Measurements from ENCODE around the gene CBX1.
"Not testable (repeated sequence)": the region's sequence is repeated elsewhere in the genome, so short reads cannot be mapped to it uniquely, and the experiment has no call there.

The CBX1 gene

GRCh38 chr17:48048384-48049126 is 52.7 kb downstream of the CBX1 start:
- DNase-seq: no peak

DNA sequence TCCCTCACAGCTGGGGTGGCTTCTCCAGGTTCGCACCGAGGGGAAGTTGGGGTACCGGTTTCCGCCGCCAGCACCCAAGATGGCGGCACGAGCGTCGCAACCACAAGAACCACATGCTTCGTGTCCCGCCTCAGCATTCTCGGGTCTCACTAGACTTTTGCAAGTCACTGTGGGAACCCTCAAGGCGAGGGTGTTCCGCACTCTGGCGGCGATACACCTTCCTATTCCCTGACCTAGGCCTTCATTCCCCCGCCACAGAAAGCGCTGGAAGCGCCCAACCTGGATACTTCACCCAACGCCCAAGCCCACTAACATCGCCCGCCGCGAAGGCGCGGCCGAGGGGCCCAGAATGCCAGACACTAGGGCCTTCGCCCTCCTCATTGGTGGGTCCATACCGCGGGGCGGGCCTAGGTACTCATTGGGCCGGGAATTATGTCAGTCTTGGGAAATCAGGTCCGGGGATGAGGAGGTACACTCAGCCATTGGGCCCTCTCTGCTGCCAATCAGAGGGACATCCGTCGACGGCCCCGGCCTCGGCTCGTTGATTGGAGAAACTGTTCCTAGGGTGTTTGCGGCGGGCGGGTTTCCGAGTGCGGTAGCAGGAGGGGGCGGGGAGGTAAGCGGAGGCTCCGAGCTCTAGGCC is 53.4 kb downstream of the CBX1 start, which contains the start of gene NFE2L1:
Gene NFE2L1, plus strand, starts transcription at position 619 of the 643 bp plus-strand sequence. CDS start 2,760 bp downstream, outside the sequence.
- peak; percentile 99 for DNase-seq

DNA sequence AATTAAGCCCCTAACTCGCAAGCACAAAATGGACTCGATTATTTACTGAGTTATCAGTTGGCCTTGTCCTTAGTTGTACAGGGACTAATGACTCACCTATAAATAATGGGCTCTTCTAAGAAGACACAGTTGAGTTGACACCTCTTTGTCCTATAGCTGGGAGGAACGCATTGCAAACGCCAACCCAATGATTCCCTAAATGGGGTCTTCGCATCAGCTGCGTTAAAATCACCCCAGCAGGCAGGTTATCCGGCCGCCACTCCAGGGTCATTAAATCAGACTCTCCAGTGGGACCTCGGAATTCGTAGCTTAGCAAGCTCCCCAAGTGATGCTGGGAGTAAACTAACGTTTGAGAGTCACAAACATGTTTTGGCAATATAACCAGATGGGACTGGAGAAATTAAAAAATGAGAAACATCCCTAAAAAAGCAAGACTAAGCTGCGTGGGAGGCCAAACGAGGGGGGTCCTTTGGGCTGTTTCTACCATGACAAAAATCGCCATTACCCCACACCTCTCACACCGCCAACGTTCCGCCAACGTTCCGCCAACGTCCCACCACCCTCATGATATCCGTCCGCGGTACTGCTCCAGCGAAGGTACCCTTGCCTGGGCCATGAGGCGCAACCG is 54.1 kb downstream of the CBX1 start:
- DNase-seq: no peak

GRCh38 chr17:48046296-48046695 is 55.0 kb downstream of the CBX1 start:
- DNase-seq: no peak

- no peak for DNase-seq
These were observed 55.8 kb downstream of the CBX1 start for GRCh38 chr17:48045316-48046001.

GRCh38 chr17:48044851-48045250 is 56.4 kb downstream of the CBX1 start:
- DNase-seq: no peak

DNA sequence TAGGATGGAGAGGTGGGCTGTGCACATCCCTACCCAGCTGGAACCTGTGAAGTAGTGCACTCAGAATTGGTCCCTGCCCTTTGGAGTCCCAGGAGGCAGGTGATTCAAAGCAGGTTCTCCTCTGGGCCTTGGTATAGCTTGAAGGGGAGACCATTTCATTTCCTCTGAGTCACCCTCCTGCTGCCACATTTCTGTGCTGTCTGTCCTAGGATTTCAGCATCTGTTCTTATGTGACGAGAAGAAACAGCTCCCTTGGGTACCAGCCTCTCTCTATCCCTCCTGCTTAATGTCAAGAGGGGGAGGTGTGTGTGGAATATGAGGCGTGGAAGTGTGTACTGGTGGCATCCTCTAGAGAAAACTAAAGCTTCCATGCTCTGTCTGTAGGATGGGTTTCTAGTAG is 58.1 kb downstream of the CBX1 start:
- DNase-seq: no peak

GRCh38 chr17:48038687-48039086 is 62.6 kb downstream of the CBX1 start:
- no peak for DNase-seq

GRCh38 chr17:48037838-48038323 is 63.4 kb downstream of the CBX1 start:
- DNase-seq: no peak

- no peak for DNase-seq
These were observed 64.0 kb downstream of the CBX1 start, which contains the start of gene COPZ2 for GRCh38 chr17:48037036-48037837. Gene COPZ2 (minus strand): TSS chr17:48037797. CDS start chr17:48037777, 20 bp downstream.

- DNase-seq: no peak
These were observed 64.6 kb downstream of the CBX1 start for GRCh38 chr17:48036693-48037035.

GRCh38 chr17:48034734-48035133 is 66.5 kb downstream of the CBX1 start:
- not testable (repeated sequence) for DNase-seq

- no peak for DNase-seq
These were observed 69.3 kb downstream of the CBX1 start for GRCh38 chr17:48031966-48032365.

DNA sequence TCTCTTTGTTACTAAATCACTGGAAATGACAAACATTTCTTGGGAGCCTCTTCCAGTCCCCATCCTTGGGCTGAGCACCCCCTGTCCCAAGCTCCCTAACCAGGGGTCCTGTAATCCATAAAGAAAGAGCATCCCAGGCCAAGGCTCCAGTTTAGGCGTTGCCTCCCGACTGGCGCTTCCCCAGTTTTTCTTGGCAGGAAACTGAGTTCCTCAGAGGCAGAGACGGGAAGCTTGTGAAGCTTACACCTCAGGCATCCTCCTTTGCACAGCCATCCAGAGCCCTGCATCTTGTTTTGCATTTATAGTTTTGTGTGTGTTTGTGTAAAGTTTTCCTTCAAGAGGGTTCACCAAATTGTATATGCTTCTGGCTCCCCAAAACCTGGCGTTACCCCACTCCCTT is 70.7 kb downstream of the CBX1 start:
- no peak for DNase-seq

DNA sequence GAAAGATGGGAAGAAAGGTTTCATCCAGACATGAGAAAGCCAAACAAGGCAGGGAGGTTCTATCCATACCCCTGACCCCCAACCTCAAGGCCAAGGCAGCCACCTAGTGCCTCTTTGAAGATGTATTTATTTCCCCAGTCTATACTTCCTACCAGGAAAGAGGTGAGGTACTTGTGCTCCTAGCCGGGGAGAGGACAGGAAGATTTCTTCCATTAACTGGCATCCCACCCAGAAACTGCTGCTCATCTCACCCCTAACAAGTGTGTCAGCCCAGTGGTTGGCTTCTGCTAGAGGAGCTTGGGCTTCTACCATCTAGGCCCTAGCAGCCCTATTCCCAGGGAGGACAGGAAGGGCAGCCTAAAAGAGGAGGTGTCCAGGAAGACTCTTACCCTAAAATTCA is 72.5 kb downstream of the CBX1 start:
- DNase-seq: no peak

DNA sequence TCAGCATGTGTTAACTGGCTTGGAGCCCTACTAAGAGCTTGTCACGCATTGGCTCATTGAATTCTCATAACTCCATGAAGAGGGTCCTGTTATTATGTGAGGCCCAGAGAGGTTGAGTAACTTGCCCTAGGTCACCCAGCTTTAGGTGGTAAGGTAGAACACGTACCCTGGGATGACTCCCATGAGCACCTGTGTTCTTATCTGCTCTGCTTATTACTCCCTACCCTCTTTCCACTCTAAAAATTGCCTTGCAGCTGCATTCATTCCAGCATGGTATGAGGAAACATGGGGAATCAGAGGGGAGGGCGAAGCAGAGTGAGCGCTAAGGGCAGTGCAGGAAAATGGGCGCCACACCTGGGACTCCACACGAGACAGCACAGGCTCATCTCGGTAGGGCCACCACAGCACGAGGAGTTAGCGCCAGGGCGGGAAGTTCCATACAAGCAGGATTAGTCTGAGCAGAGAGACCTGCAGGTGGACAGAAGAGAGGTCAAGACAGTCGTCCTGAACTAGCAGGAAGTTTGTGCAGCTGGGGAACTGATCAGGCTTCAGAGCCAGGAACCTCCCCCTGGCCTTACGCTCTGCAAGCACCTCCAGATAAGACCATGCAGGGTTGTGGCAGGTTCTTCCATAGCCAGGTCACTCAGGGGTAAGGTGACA is 73.8 kb downstream of the CBX1 start:
- no peak for DNase-seq

DNA sequence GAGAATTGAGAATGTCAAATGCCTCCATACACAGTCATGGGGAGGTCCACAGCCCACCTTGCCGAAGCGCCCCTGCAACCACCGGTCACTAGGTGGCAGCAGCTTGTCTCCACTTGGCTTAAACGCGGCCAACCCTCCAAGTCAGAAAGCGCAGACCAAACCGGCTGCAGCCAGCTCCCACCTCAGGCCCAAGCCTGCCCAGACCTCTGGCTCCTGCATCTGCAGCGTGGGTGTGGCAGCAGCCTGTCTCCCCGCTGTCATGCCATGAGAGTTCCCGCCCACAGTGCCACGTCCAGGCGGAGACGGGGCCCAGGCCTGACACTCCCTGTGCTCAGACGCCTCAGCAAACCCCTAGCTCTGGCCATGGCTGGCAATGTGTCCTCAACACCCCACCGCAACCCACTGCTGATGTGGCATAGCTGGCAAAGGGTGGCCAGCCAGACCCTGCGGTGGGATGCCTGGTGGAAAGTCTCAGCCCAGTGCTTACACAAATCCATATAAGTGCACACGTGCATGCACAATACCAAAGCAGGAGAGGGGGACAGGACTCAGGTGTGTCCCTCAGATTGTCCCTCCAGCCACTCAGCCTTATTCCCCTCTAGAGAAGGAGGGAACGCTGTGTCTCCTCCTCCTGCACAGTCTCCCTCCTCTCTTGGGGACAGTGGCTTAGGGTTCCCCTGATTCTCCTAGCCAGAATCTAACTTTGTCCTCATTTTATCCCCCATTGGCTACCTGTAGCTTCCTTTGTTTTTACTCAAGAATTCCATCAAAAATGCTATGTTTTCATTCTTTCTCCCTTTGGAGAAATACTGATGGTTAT is 74.6 kb downstream of the CBX1 start:
- peak; percentile 46 for DNase-seq

GRCh38 chr17:48025904-48026501 is 75.3 kb downstream of the CBX1 start:
- no peak for DNase-seq

DNA sequence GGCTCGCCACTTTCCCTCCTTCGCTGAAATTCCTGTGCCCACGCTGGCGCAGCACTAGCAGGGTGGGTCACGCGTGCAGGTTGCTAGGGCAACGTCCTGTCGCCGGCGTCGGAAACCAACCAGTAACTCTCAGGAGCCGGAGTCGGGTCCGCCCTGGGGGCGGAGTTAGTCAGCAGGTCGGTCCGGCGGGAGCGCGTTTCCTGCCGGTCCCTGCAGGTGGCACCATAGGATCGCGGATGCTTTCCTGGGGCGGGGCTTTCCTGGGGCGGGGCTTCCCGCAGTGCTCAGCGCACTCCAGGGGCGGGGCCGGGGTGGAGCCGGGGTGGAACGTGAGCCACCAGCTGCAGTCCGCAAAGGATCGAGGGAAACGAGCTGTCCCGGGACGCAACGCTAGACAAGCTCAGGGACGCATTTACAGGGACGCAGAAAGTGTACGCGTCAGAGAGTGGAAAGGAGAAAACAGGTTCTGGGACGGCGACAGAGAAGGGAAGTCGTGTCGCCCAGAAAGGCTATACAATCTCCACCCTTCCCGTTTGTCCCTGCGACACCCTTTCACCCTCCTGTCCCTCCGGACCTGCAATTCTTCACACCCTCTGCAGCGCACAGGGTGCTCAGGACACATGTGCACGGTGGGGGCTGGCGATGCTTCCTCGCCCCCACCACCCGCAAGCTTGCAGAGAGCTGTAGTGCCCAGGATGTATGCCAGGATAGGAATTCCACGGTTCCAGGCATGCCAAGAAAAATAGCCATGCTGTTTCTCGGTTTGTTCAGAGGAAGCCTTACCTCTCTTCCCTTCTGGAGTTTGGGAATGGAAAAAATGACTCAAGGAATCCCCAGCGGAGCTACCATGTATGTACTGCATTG is 76.0 kb downstream of the CBX1 start:
- DNase-seq: peak; percentile 80
